CD4-positive, alpha-beta T cell (primary cell): ENCODE results near the gene TMEM131. TPM values are rescaled to one million over a fixed set of nuclear protein-coding genes. Genes with fewer than 3 reads are reported as not detected.
"Not testable (repeated sequence)": the region's sequence is repeated elsewhere in the genome, so short reads cannot be mapped to it uniquely, and the experiment has no call there.

Experiments
- ATAC-seq: fragments of 200-7000 bp; cut with Tn5 transposase; one replicate; pipeline ENCODE4 v1.10.0; 2022; ENCODE audit warnings: mild to moderate bottlenecking; ENCODE audit not compliant: poor library complexity
- CTCF ChIA-PET: fragments of 350-600 bp; sonication (Branson Sonifier 250); formaldehyde crosslinking; loops from one replicate; lab custom pipeline; 2021; ENCODE audit warnings: antibody characterized with exemption, inconsistent platforms; lab: Charles Lee
- POLR2A ChIA-PET: fragments of 350-600 bp; sonication (Branson Sonifier 250); formaldehyde crosslinking; loops from one replicate; lab custom pipeline; 2021; ENCODE audit warnings: antibody characterized with exemption, inconsistent platforms; lab: Charles Lee
- DNase-seq, 14 experiments: peaks; one replicate each; pipeline ENCODE4 v3.0.0-alpha.2; 2013 to 2020; ENCODE audit warnings: mixed read lengths in 2 of 14
- H3K27ac ChIP-seq, 2 donors: one replicate each; pipeline versions ENCODE4 v1.5.1 to v1.7.0; 2013; ENCODE audit warnings: low read length in 2 of 2, low read depth in 1 of 2, mild to moderate bottlenecking in 1 of 2
- H3K27me3 ChIP-seq, 2 experiments: 1 replicate in 1 of 2; 2 replicates in 1 of 2; pipeline versions ENCODE4 v1.6.1 to v1.7.0; 2013; ENCODE audit warnings: low read length in 2 of 2, control low read depth in 1 of 2, mild to moderate bottlenecking in 1 of 2, moderate library complexity in 1 of 2; ENCODE audit not compliant: insufficient read depth in 2 of 2, control insufficient read depth in 1 of 2
- H3K36me3 ChIP-seq: one replicate; pipeline ENCODE4 v1.6.1; 2013; ENCODE audit warnings: low read length, control low read depth; ENCODE audit not compliant: insufficient read depth
- H3K4me1 ChIP-seq: one replicate; pipeline ENCODE4 v1.6.1; 2013; ENCODE audit warnings: low read length, control low read depth; ENCODE audit not compliant: insufficient read depth
- H3K4me3 ChIP-seq: one replicate; pipeline ENCODE4 v1.5.1; 2013; ENCODE audit warnings: mild to moderate bottlenecking, low read length, moderate library complexity
- H3K9me3 ChIP-seq, 2 experiments: 1 replicate in 1 of 2; 2 replicates in 1 of 2; pipeline versions ENCODE4 v1.6.1 to v1.7.0; 2013; ENCODE audit warnings: low read length in 2 of 2, mild to moderate bottlenecking in 2 of 2, control low read depth in 1 of 2, moderate library complexity in 1 of 2; ENCODE audit not compliant: control insufficient read depth in 1 of 2, insufficient read depth in 1 of 2
- H3K27ac Mint-ChIP-seq: one replicate; pipeline ENCODE4 v1.8.0; 2020; ENCODE audit warnings: mixed read lengths
- H3K27me3 Mint-ChIP-seq: one replicate; pipeline ENCODE4 v1.8.0; 2021; ENCODE audit warnings: mixed read lengths
- H3K36me3 Mint-ChIP-seq: one replicate; pipeline ENCODE4 v1.8.0; 2021; ENCODE audit warnings: low read depth, mixed read lengths
- H3K4me1 Mint-ChIP-seq: one replicate; pipeline ENCODE4 v1.8.0; 2021; ENCODE audit warnings: low read depth, mixed read lengths
- H3K4me3 Mint-ChIP-seq: one replicate; pipeline ENCODE4 v1.8.0; 2020; ENCODE audit warnings: mild to moderate bottlenecking, mixed read lengths
- H3K9me3 Mint-ChIP-seq: one replicate; pipeline ENCODE4 v1.8.0; 2020; ENCODE audit warnings: mixed read lengths
- CTCF ChIP-seq: fragments of 200-600 bp; IDR thresholded peaks from one replicate; pipeline ENCODE4 v1.8.0; 2022; ENCODE audit warnings: antibody characterized with exemption, mild to moderate bottlenecking
- intact Hi-C, 2 experiments: fragments of 100-400 bp; cut with DNase I in 1 of 2; cut with micrococcal nuclease in 1 of 2; formaldehyde crosslinking; loops; one replicate each; pipeline versions ENCODE4 v1.15.1 to v1.9.0; 2023 to 2025; cut with DNase I, micrococcal nuclease
- total RNA-seq, 174 experiments: library from RNA in 2 of 174; stranded (reverse) in 2 of 174; gene quantifications; one replicate each; pipeline ENCODE4 v1.2.3 and lab custom pipeline; 2021 to 2026

Gene TMEM131
- total RNA-seq, 2 experiments from 2014 or later = 29.2 to 33.6 TPM

- ATAC-seq = no peak
- POLR2A ChIA-PET = no interaction called here
- no peak overlapping the region for H3K4me3 Mint-ChIP-seq
- intact Hi-C loops = no loop called here
- H3K9me3 Mint-ChIP-seq = peaks cover 3% of the 10 kb centered on the region
- H3K4me3 ChIP-seq = no peak overlapping the region
- H3K9me3 ChIP-seq = peaks cover 0 to 4% of the 10 kb centered on the region in 2 experiments
- H3K4me1 Mint-ChIP-seq = peaks cover 27% of the 10 kb centered on the region
- no peaks in the 10 kb centered on the region for H3K27me3 ChIP-seq
- no peak for DNase-seq
- H3K4me1 ChIP-seq = no peaks in the 10 kb centered on the region
- no peak overlapping the region for H3K27ac ChIP-seq
- H3K27me3 Mint-ChIP-seq = no peaks in the 10 kb centered on the region
- TF ChIP-seq CTCF = no peak
- H3K36me3 ChIP-seq = peaks cover 9% of the 10 kb centered on the region
- CTCF ChIA-PET = no interaction called here
- no peak overlapping the region for H3K27ac Mint-ChIP-seq
- H3K36me3 Mint-ChIP-seq = peaks cover 66% of the 10 kb centered on the region
Measured at GRCh38 chr2:97919858-97920257, 75.9 kb downstream of the TMEM131 start.

GRCh38 chr2:97918818-97919217 lies 76.9 kb downstream of the TMEM131 start:
- POLR2A ChIA-PET = interaction anchor here (0.7 kb wide), 1 partner anchor 66 kb away, joined by 3 read pairs; no protein-coding TSS in a partner anchor
- Histone ChIP-seq H3K36me3 (no peaks in the 10 kb centered on the region), H3K9me3 (peaks cover 0 to 4% of the 10 kb centered on the region in 2 experiments), H3K4me3 (no peak overlapping the region), H3K4me1 (no peaks in the 10 kb centered on the region), H3K27ac (no peak overlapping the region), H3K27me3 (no peaks in the 10 kb centered on the region)
- intact Hi-C loops = no loop called here
- Mint-ChIP-seq H3K4me1 (peaks cover 35% of the 10 kb centered on the region), H3K36me3 (peaks cover 63% of the 10 kb centered on the region), H3K4me3 (no peak overlapping the region), H3K27ac (no peak overlapping the region), H3K27me3 (no peaks in the 10 kb centered on the region), H3K9me3 (peaks cover 3% of the 10 kb centered on the region)
- no peak for ATAC-seq
- DNase-seq = no peak
- no peak for TF ChIP-seq CTCF
- CTCF ChIA-PET = no interaction called here

GRCh38 chr2:97917668-97918067 lies 78.1 kb downstream of the TMEM131 start:
- H3K4me1 Mint-ChIP-seq = peaks cover 41% of the 10 kb centered on the region
- POLR2A ChIA-PET = not testable (repeated sequence)

GRCh38 chr2:97914691-97915213 lies 81.0 kb downstream of the TMEM131 start:
- no peak overlapping the region for H3K27ac Mint-ChIP-seq
- TF ChIP-seq CTCF = no peak
- Histone ChIP-seq H3K27ac (no peak overlapping the region), H3K9me3 (peaks cover 0 to 4% of the 10 kb centered on the region in 2 experiments), H3K27me3 (no peaks in the 10 kb centered on the region), H3K4me3 (no peak overlapping the region), H3K36me3 (no peaks in the 10 kb centered on the region), H3K4me1 (no peaks in the 10 kb centered on the region)
- no peak overlapping the region for H3K4me3 Mint-ChIP-seq
- ChIA-PET POLR2A (no interaction called here), CTCF (no interaction called here)
- H3K36me3 Mint-ChIP-seq = peaks cover 44% of the 10 kb centered on the region
- no peak for DNase-seq
- no peaks in the 10 kb centered on the region for H3K9me3 Mint-ChIP-seq
- H3K27me3 Mint-ChIP-seq = no peaks in the 10 kb centered on the region
- peaks cover 50% of the 10 kb centered on the region for H3K4me1 Mint-ChIP-seq
- intact Hi-C loops = no loop called here
- ATAC-seq = no peak

More at GRCh38 chr2:97917668-97918067, 78.1 kb downstream of the TMEM131 start:
- CTCF ChIA-PET, H3K4me3 Mint-ChIP-seq, H3K27ac Mint-ChIP-seq, H3K27me3 Mint-ChIP-seq, DNase-seq, H3K27ac ChIP-seq, ATAC-seq, H3K9me3 Mint-ChIP-seq, intact Hi-C loops, H3K36me3 ChIP-seq, H3K27me3 ChIP-seq, H3K4me1 ChIP-seq, H3K4me3 ChIP-seq, H3K9me3 ChIP-seq: not testable (repeated sequence)
- H3K36me3 Mint-ChIP-seq = peaks cover 60% of the 10 kb centered on the region
